ENCODE measurements around the gene PIK3R2. TPM values are rescaled to one million over a fixed set of nuclear protein-coding genes. Genes with fewer than 3 reads are reported as not detected.
A peak's percentile ranks its signal among the peaks of the same experiment; 100 is the strongest.

The PIK3R2 gene
- total and polyA plus RNA-seq, 10 donors = 4.2 to 22.7 (median 13.9) TPM

DNA sequence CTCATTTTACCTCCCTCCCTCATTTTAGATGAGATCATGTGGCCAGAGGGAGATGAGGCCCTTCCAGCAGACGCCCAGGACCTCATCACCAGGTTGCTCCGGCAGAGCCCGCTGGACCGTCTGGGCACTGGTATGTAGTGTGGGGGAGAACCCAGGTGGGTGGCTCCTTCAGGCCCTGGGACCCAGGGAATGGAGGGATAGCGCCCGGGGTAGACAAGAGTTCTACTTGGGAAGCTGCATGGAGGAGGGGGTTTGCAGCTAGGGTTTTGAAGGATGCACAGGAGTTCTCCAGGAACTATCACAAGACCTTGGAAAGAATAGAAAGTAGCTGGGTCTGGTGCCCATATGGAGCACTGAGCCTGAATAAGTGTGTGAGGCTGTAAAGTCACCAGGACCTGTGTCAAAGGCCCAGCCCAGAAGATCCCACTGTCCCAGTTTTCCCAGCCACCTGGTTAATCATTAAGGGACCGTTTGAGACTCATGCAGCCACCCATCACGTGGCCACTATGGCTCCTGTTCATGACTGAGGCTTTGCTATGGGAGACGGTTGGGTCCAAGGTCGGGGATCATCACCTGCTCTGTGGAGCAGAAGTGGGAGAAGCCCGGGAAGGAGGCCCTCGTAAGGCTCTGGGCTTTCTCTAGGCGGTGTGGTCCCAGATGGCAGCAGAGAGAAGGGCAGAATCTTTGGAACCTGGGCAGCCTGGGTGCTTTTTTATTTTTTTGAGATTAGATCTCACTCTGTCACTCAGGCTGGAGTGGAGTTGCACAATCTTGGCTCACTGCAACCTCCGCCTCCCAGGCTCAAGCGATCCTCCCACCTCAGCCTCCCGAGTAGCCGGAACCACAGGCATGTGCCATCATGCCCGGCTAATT is 17.0 kb upstream of the PIK3R2 start:
- Histone ChIP-seq H3K4me1 (peaks cover 0 to 7% (median 0%) of the 10 kb centered on the region in 6 donors), H3K9me3 (no peaks in the 10 kb centered on the region), H3K27me3 (replicated peaks in 1 of 7) (no peaks in the 10 kb centered on the region), H3K4me3 (no peak overlapping the region), H3K36me3 (peaks cover 0 to 99% (median 94%) of the 10 kb centered on the region in 6 donors), H3K27ac (no peak overlapping the region)
- no peak for DNase-seq
- WGBS, 5 donors = 92 to 98% (median 94%) methylated on average over 18 of the region's 18 CpGs
- intact Hi-C loops (cut with DNase I; ENCODE audit: low total_unique reads) = no loop called here
- TF ChIP-seq, protein P1, sequence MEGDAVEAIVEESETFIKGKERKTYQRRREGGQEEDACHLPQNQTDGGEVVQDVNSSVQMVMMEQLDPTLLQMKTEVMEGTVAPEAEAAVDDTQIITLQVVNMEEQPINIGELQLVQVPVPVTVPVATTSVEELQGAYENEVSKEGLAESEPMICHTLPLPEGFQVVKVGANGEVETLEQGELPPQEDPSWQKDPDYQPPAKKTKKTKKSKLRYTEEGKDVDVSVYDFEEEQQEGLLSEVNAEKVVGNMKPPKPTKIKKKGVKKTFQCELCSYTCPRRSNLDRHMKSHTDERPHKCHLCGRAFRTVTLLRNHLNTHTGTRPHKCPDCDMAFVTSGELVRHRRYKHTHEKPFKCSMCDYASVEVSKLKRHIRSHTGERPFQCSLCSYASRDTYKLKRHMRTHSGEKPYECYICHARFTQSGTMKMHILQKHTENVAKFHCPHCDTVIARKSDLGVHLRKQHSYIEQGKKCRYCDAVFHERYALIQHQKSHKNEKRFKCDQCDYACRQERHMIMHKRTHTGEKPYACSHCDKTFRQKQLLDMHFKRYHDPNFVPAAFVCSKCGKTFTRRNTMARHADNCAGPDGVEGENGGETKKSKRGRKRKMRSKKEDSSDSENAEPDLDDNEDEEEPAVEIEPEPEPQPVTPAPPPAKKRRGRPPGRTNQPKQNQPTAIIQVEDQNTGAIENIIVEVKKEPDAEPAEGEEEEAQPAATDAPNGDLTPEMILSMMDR (IDR thresholded peaks at IDR 0.05 in 8 of 11, conservative IDR thresholded peaks at IDR 0.05 in 3 of 11) = no peak
- TF ChIP-seq POLR2AphosphoS5 (IDR thresholded peaks at IDR 0.05) (no peak), POLR2A (IDR thresholded peaks at IDR 0.05) (no peak)

DNA sequence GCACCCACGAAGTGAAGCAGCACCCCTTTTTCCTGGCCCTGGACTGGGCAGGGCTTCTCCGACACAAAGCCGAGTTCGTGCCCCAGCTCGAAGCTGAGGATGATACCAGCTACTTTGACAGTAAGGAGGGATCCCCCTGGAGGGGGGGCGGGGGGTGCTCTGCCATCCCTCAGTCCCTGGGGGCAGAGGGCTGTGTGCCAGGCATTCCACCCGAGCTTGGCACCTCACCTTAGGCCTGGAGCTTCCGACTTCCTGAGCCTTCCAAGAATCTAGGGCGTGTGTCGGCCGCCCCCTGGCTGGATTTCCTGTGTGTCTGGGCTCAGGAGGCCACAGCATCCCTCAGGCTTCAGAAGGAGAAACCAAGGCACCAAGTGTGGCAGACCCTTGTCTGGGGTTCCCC is 15.7 kb upstream of the PIK3R2 start:
- H3K9me3 ChIP-seq = no peaks in the 10 kb centered on the region
- TF ChIP-seq POLR2AphosphoS5 (IDR thresholded peaks at IDR 0.05) (peak in 1 of 3 donors; percentile 25), POLR2A (IDR thresholded peaks at IDR 0.05) (no peak)
- intact Hi-C loops (cut with DNase I; ENCODE audit: low total_unique reads) = no loop called here
- H3K36me3 ChIP-seq = peaks cover 0 to 99% (median 94%) of the 10 kb centered on the region in 6 donors
- no peaks in the 10 kb centered on the region for H3K27me3 ChIP-seq (replicated peaks in 1 of 7)
- no peak overlapping the region for H3K4me3 ChIP-seq
- H3K27ac ChIP-seq = peak overlapping the region in 1 of 8 donors; percentile 17
- peaks cover 0 to 7% (median 0%) of the 10 kb centered on the region in 6 donors for H3K4me1 ChIP-seq
- no peak for DNase-seq
- WGBS, 5 donors = 80 to 97% (median 87%) methylated on average over 5 to 11 of the region's 11 CpGs

DNA sequence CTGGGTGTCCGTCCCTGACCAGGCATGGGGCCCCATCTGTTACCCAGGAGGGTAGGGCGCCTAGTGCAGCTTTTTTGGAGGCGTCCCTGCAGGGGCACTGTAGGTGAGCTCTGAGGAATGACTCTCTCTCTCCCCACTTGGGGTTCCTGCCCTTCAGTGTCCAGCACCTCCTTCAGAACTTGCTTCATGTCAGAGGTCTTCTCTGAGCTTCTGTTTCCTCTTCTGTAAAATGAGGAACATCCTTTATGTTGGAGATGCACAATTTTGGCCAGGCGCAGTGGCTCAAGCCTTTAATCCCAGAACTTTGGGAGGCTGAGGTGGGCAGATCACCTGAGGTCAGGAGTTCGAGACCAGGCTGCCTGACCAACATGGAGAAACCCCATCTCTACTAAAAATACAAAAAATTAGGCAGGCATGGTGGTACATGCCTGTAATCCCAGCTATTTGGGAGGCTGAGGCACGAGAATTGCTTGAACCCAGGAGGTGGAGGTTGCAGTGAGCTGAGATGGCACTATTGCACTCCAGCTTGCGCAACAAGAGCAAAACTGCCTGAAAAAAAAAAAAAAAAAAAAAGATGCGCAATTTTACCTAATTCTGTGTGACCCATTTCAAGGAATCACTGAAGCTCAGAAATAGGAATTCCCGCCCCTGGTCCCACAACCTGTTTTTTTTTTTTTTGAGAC is 15.2 kb upstream of the PIK3R2 start:
- intact Hi-C loops (cut with DNase I; ENCODE audit: low total_unique reads) = no loop called here

DNA sequence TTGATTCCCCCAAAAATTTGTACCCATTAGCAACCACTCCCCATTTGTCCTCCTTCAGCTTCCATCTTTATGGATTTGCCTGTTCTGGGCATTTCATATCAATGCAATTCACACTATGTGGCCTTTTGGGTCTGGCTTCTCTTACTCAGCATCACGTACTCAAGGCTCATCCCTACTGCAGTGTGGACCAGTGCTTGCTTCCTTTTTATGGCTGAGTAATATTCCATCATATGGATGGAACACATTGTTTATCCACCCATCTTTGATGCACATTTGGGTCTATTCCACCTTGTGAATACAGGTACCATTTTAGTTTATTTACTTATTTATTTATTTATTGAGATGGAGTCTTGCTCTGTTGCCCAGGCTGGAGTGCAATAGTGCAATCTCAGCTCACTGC is 12.5 kb upstream of the PIK3R2 start:
- Histone ChIP-seq H3K36me3 (peaks cover 0 to 99% (median 93%) of the 10 kb centered on the region in 6 donors), H3K9me3 (no peaks in the 10 kb centered on the region), H3K27me3 (replicated peaks in 1 of 7) (no peaks in the 10 kb centered on the region), H3K4me1 (peaks cover 0 to 7% (median 0%) of the 10 kb centered on the region in 6 donors), H3K27ac (no peak overlapping the region), H3K4me3 (no peak overlapping the region)
- TF ChIP-seq POLR2A (IDR thresholded peaks at IDR 0.05) = no peak
- no peak for TF ChIP-seq POLR2AphosphoS5 (IDR thresholded peaks at IDR 0.05)
- TF ChIP-seq, protein P1 (IDR thresholded peaks at IDR 0.05 in 8 of 11, conservative IDR thresholded peaks at IDR 0.05 in 3 of 11) = no peak
- no peak for DNase-seq
- WGBS, 5 donors = 93 to 100% (median 100%) methylated on average over 1 of the region's 1 CpG
- intact Hi-C loops (cut with DNase I; ENCODE audit: low total_unique reads) = no loop called here

More for the DNA sequence above, 15.2 kb upstream of the PIK3R2 start:
- Histone ChIP-seq H3K36me3 (peaks cover 0 to 99% (median 93%) of the 10 kb centered on the region in 6 donors), H3K9me3 (no peaks in the 10 kb centered on the region), H3K27me3 (replicated peaks in 1 of 7) (no peaks in the 10 kb centered on the region), H3K27ac (peak overlapping the region in 1 of 8 donors; percentile 17), H3K4me3 (no peak overlapping the region), H3K4me1 (peaks cover 0 to 7% (median 0%) of the 10 kb centered on the region in 6 donors)
- no peak for DNase-seq
- TF ChIP-seq POLR2AphosphoS5 (IDR thresholded peaks at IDR 0.05) (no peak), POLR2A (IDR thresholded peaks at IDR 0.05) (no peak)
- WGBS, 5 donors = 83 to 90% (median 85%) methylated on average over 6 to 9 of the region's 9 CpGs
